Right atrium auricular region (tissue), 2 donors: ENCODE measurements around the gene PPP4R3A. TPM values are rescaled to one million over a fixed set of nuclear protein-coding genes. Genes with fewer than 3 reads are reported as not detected.

Experiments
- DNase-seq: peaks from one replicate; pipeline ENCODE4 v3.0.0-alpha.2; 2019; ENCODE audit warnings: low spot score
- H3K27ac ChIP-seq, 2 donors: fragments of 200-600 bp; sonication (generic); 1 replicate in 1 of 2; 2 replicates in 1 of 2; pipeline ENCODE4 v1.5.1; 2016 to 2019
- H3K27me3 ChIP-seq, 2 donors: fragments of 200-600 bp; sonication (generic); one replicate each; pipeline versions ENCODE4 v1.5.1 to v1.6.0; 2017 to 2019
- H3K36me3 ChIP-seq: fragments of 200-600 bp; sonication (generic); one replicate; pipeline ENCODE4 v1.5.1; 2016
- H3K4me1 ChIP-seq, 2 donors: fragments of 200-600 bp; sonication (generic); one replicate each; pipeline versions ENCODE4 v1.5.1 to v1.6.0; 2017 to 2019
- H3K4me3 ChIP-seq, 2 donors: fragments of 200-600 bp; sonication (generic); 1 replicate in 1 of 2; 2 replicates in 1 of 2; pipeline ENCODE4 v1.5.1; 2017 to 2019; ENCODE audit warnings: mild to moderate bottlenecking in 1 of 2, moderate library complexity in 1 of 2
- H3K9me3 ChIP-seq, 2 donors: fragments of 200-600 bp; sonication (generic); one replicate each; pipeline ENCODE4 v1.5.1; 2019
- total RNA-seq, 2 donors: library from RNA; depleted of rRNA; stranded (reverse); fragments of >200 nt; gene quantifications; one replicate each; pipeline ENCODE4 v1.1.0, GENCODE V29; 2016
- TF ChIP-seq, protein P1 (sequence below), 2 donors: fragments of 200-600 bp; sonication (generic); IDR thresholded peaks; one replicate each; pipeline ENCODE4 v1.5.1; 2019; ENCODE audit warnings: antibody characterized with exemption in 2 of 2

Gene PPP4R3A
- total RNA-seq, 2 donors from 2014 or later: 40.2 to 48.0 TPM

DNA sequence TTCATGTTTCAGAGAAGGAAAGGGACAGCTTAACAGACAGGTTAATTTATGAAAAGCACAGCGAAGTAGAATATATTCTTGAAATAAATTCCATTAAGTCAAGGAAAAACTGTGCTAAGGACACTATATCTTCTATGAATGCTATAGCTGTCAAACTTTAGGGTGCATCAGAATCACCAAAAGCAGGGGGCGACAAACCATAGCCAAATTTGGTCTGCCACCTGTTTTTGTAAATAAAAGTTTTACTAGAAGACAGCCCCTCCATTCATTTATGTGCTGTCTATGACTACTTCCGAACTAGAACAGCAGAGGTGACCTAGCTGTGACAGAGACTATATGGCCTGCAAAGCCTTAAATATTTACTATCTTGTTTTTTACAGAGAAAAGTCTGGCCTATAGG lies 25.9 kb downstream of the PPP4R3A start:
- no peak for DNase-seq
- TF ChIP-seq, protein P1, sequence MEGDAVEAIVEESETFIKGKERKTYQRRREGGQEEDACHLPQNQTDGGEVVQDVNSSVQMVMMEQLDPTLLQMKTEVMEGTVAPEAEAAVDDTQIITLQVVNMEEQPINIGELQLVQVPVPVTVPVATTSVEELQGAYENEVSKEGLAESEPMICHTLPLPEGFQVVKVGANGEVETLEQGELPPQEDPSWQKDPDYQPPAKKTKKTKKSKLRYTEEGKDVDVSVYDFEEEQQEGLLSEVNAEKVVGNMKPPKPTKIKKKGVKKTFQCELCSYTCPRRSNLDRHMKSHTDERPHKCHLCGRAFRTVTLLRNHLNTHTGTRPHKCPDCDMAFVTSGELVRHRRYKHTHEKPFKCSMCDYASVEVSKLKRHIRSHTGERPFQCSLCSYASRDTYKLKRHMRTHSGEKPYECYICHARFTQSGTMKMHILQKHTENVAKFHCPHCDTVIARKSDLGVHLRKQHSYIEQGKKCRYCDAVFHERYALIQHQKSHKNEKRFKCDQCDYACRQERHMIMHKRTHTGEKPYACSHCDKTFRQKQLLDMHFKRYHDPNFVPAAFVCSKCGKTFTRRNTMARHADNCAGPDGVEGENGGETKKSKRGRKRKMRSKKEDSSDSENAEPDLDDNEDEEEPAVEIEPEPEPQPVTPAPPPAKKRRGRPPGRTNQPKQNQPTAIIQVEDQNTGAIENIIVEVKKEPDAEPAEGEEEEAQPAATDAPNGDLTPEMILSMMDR (IDR thresholded peaks at IDR 0.05): no peak
- Histone ChIP-seq H3K4me1 (peaks cover 0 to 10% of the 10 kb centered on the region in 2 donors), H3K9me3 (no peaks in the 10 kb centered on the region), H3K27me3 (no peaks in the 10 kb centered on the region), H3K36me3 (peaks cover 52% of the 10 kb centered on the region), H3K4me3 (no peak overlapping the region), H3K27ac (no peak overlapping the region)

GRCh38 chr14:91482263-91483013 lies 27.7 kb downstream of the PPP4R3A start:
- no peaks in the 10 kb centered on the region for H3K27me3 ChIP-seq
- H3K9me3 ChIP-seq: no peaks in the 10 kb centered on the region
- TF ChIP-seq, protein P1 (IDR thresholded peaks at IDR 0.05): no peak
- DNase-seq: no peak
- peaks cover 0 to 15% of the 10 kb centered on the region in 2 donors for H3K4me1 ChIP-seq
- peaks cover 68% of the 10 kb centered on the region for H3K36me3 ChIP-seq
- no peak overlapping the region for H3K4me3 ChIP-seq
- H3K27ac ChIP-seq: no peak overlapping the region

- Histone ChIP-seq H3K27me3 (no peaks in the 10 kb centered on the region), H3K4me1 (peaks cover 0 to 9% of the 10 kb centered on the region in 2 donors), H3K27ac (no peak overlapping the region), H3K36me3 (peaks cover 91% of the 10 kb centered on the region), H3K4me3 (no peak overlapping the region), H3K9me3 (no peaks in the 10 kb centered on the region)
- TF ChIP-seq, protein P1 (IDR thresholded peaks at IDR 0.05): no peak
- no peak for DNase-seq
Measured at GRCh38 chr14:91477388-91477787, 32.7 kb downstream of the PPP4R3A start.

GRCh38 chr14:91473046-91473445 lies 37.1 kb downstream of the PPP4R3A start:
- Histone ChIP-seq H3K36me3 (peaks cover 71% of the 10 kb centered on the region), H3K27ac (no peak overlapping the region)
- TF ChIP-seq, protein P1 (IDR thresholded peaks at IDR 0.05): no peak

DNA sequence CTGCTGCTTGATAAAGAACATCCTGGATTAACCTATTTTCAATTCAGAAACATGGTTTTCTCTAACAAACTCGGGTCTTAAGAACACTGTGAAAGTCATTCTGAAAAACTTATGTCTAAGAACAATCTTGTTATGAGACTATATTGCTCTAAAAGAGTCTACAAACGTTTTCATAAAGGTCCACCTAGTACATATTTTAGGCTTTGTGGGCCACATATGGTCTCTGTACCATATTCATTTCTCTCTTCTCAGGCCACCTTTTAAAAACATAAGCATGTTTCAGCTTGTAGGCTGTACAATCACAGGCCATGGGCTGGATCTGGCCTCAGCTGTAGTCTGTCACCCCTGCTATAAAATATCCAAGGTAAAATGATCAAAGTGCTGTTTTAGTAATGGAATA lies 39.9 kb downstream of the PPP4R3A start:
- Histone ChIP-seq H3K4me3 (no peak overlapping the region), H3K4me1 (no peaks in the 10 kb centered on the region), H3K9me3 (no peaks in the 10 kb centered on the region), H3K27ac (no peak overlapping the region), H3K27me3 (no peaks in the 10 kb centered on the region), H3K36me3 (peaks cover 55% of the 10 kb centered on the region)
- TF ChIP-seq, protein P1 (IDR thresholded peaks at IDR 0.05): no peak
- DNase-seq: no peak

More at GRCh38 chr14:91473046-91473445, 37.1 kb downstream of the PPP4R3A start:
- DNase-seq: no peak
- H3K4me1 ChIP-seq: peaks cover 0 to 5% of the 10 kb centered on the region in 2 donors
- no peak overlapping the region for H3K4me3 ChIP-seq
- H3K9me3 ChIP-seq: no peaks in the 10 kb centered on the region
- no peaks in the 10 kb centered on the region for H3K27me3 ChIP-seq
